Measurements from ENCODE around the gene OR10A2.

Gene OR10A2

GRCh38 chr11:6855971-6856541 lies 6.8 kb upstream of the OR10A2 start:
- Histone ChIP-seq H3K27me3 (ENCODE audit: insufficient read depth, insufficient read length) (no peaks in the 10 kb centered on the region), H3K9ac (ENCODE audit: insufficient read length, low read depth) (no peak overlapping the region), H3K9me3 (ENCODE audit: insufficient read depth, low read length) (peaks cover 7% of the 10 kb centered on the region), H3K4me3 (ENCODE audit: insufficient read length, low read depth) (no peak overlapping the region), H3K36me3 (ENCODE audit: insufficient read depth, insufficient read length, low read length) (no peaks in the 10 kb centered on the region), H3K4me1 (ENCODE audit: insufficient read depth, insufficient read length) (no peaks in the 10 kb centered on the region)
- no peak for DNase-seq (ENCODE audit: low read depth, low spot score)
- no peak for TF ChIP-seq ZNF274 (IDR thresholded peaks at IDR 0.05; ENCODE audit: low read depth, low read length)
- no peak for TF ChIP-seq YY1 (IDR thresholded peaks at IDR 0.05; ENCODE audit: insufficient read depth, insufficient read length)
- no peak for TF ChIP-seq SUZ12 (IDR thresholded peaks at IDR 0.05; ENCODE audit: extremely low read depth, insufficient read depth, insufficient read length)

DNA sequence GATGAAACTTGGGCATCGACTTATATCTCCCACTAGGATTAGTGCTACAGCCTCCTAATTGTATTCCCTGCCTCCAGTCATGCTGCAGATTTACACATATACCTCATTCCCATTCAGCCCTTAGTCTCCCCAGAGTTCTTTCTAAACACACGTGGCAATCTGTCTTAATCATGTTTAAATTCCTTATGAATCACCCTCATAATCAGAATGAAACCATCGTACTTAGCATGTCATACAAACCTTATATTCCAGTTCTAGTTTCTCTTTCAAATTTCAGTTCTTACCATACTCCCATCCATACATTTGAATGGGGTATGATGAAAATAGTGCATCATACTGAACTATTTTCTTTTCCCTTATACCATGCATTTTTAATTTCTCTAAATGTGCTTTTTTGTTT lies 6.0 kb upstream of the OR10A2 start:
- DNase-seq (ENCODE audit: low read depth, low spot score): no peak
- Histone ChIP-seq H3K9ac (ENCODE audit: insufficient read length, low read depth) (no peak overlapping the region), H3K4me3 (ENCODE audit: insufficient read length, low read depth) (no peak overlapping the region), H3K4me1 (ENCODE audit: insufficient read depth, insufficient read length) (no peaks in the 10 kb centered on the region), H3K9me3 (ENCODE audit: insufficient read depth, low read length) (peaks cover 7% of the 10 kb centered on the region), H3K27me3 (ENCODE audit: insufficient read depth, insufficient read length) (no peaks in the 10 kb centered on the region), H3K36me3 (ENCODE audit: insufficient read depth, insufficient read length, low read length) (no peaks in the 10 kb centered on the region)
- no peak for TF ChIP-seq ZNF274 (IDR thresholded peaks at IDR 0.05; ENCODE audit: low read depth, low read length)
- TF ChIP-seq SUZ12 (IDR thresholded peaks at IDR 0.05; ENCODE audit: extremely low read depth, insufficient read depth, insufficient read length): no peak
- TF ChIP-seq YY1 (IDR thresholded peaks at IDR 0.05; ENCODE audit: insufficient read depth, insufficient read length): no peak

DNA sequence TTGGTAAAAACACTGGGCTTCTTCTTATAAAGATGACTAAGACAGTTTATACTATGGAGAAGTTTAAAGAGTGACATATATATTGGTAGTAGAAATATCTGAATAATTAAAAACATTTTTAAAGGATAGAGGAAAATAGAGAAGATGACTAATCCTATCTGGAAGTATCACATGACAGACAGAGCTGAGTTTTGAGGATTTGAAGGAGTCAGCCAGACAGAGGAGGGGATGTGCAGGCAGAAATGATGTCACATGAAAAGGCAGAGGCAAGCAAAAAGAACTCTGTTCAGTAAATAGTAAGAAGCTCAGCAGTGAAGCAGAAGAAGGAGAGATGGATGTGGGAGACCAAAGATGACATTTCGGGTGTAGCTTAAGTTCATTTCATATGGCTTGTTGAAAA lies 1.6 kb downstream of the OR10A2 start:
- TF ChIP-seq SUZ12 (IDR thresholded peaks at IDR 0.05; ENCODE audit: extremely low read depth, insufficient read depth, insufficient read length) (no peak), YY1 (IDR thresholded peaks at IDR 0.05; ENCODE audit: insufficient read depth, insufficient read length) (no peak), ZNF274 (IDR thresholded peaks at IDR 0.05; ENCODE audit: low read depth, low read length) (no peak)

GRCh38 chr11:6871278-6871677 lies 8.4 kb downstream of the OR10A2 start:
- no peaks in the 10 kb centered on the region for H3K4me1 ChIP-seq (ENCODE audit: insufficient read depth, insufficient read length)
- no peak overlapping the region for H3K4me3 ChIP-seq (ENCODE audit: insufficient read length, low read depth)

More for the DNA sequence above, 1.6 kb downstream of the OR10A2 start:
- H3K9me3 ChIP-seq (ENCODE audit: insufficient read depth, low read length): no peaks in the 10 kb centered on the region
- H3K4me3 ChIP-seq (ENCODE audit: insufficient read length, low read depth): no peak overlapping the region
- no peak for DNase-seq (ENCODE audit: low read depth, low spot score)
- no peaks in the 10 kb centered on the region for H3K27me3 ChIP-seq (ENCODE audit: insufficient read depth, insufficient read length)
- H3K4me1 ChIP-seq (ENCODE audit: insufficient read depth, insufficient read length): no peaks in the 10 kb centered on the region
- H3K9ac ChIP-seq (ENCODE audit: insufficient read length, low read depth): no peak overlapping the region
- no peaks in the 10 kb centered on the region for H3K36me3 ChIP-seq (ENCODE audit: insufficient read depth, insufficient read length, low read length)

GRCh38 chr11:6875761-6876160 lies 12.9 kb downstream of the OR10A2 start:
- no peaks in the 10 kb centered on the region for H3K4me1 ChIP-seq (ENCODE audit: insufficient read depth, insufficient read length)
- H3K36me3 ChIP-seq (ENCODE audit: insufficient read depth, insufficient read length, low read length): no peaks in the 10 kb centered on the region
- TF ChIP-seq ZNF274 (IDR thresholded peaks at IDR 0.05; ENCODE audit: low read depth, low read length): no peak
- no peak for TF ChIP-seq YY1 (IDR thresholded peaks at IDR 0.05; ENCODE audit: insufficient read depth, insufficient read length)
- TF ChIP-seq SUZ12 (IDR thresholded peaks at IDR 0.05; ENCODE audit: extremely low read depth, insufficient read depth, insufficient read length): no peak
- no peak overlapping the region for H3K9ac ChIP-seq (ENCODE audit: insufficient read length, low read depth)
- no peak for DNase-seq (ENCODE audit: low read depth, low spot score)
- H3K4me3 ChIP-seq (ENCODE audit: insufficient read length, low read depth): no peak overlapping the region
- H3K9me3 ChIP-seq (ENCODE audit: insufficient read depth, low read length): no peaks in the 10 kb centered on the region
- no peaks in the 10 kb centered on the region for H3K27me3 ChIP-seq (ENCODE audit: insufficient read depth, insufficient read length)

More at GRCh38 chr11:6871278-6871677, 8.4 kb downstream of the OR10A2 start:
- H3K36me3 ChIP-seq (ENCODE audit: insufficient read depth, insufficient read length, low read length): no peaks in the 10 kb centered on the region
- no peak for TF ChIP-seq SUZ12 (IDR thresholded peaks at IDR 0.05; ENCODE audit: extremely low read depth, insufficient read depth, insufficient read length)
- no peak for TF ChIP-seq ZNF274 (IDR thresholded peaks at IDR 0.05; ENCODE audit: low read depth, low read length)
- TF ChIP-seq YY1 (IDR thresholded peaks at IDR 0.05; ENCODE audit: insufficient read depth, insufficient read length): no peak
- no peaks in the 10 kb centered on the region for H3K9me3 ChIP-seq (ENCODE audit: insufficient read depth, low read length)
- no peaks in the 10 kb centered on the region for H3K27me3 ChIP-seq (ENCODE audit: insufficient read depth, insufficient read length)
- DNase-seq (ENCODE audit: low read depth, low spot score): no peak
- no peak overlapping the region for H3K9ac ChIP-seq (ENCODE audit: insufficient read length, low read depth)

DNA sequence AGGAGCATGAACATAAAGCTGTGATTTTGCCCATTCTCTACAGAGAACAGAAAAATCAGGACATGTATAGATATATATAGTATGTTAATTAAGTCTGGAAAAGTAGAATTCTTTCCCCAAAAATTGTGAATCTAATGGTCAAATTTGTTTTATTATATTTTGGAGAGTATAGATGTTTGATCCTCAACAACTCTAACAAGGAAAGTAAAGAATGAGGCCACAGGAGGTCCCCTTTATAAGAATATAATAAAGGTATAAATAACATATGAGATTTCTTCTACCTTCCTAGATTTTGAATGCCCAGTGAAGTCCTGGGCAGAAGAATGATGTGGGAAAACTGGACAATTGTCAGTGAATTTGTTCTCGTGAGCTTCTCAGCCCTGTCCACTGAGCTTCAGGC lies 13.5 kb downstream of the OR10A2 start, which contains the start of gene OR10A4:
TSS of gene OR10A4 (plus strand) at position 301 of the 400 bp plus-strand sequence. CDS start at position 324, 23 bp downstream.
- no peaks in the 10 kb centered on the region for H3K36me3 ChIP-seq (ENCODE audit: insufficient read depth, insufficient read length, low read length)
- no peaks in the 10 kb centered on the region for H3K4me1 ChIP-seq (ENCODE audit: insufficient read depth, insufficient read length)
- no peak within 1 kb of the TSS for H3K4me3 ChIP-seq (ENCODE audit: insufficient read length, low read depth)
- H3K27me3 ChIP-seq (ENCODE audit: insufficient read depth, insufficient read length): no peaks in the 10 kb centered on the region
- no peaks in the 10 kb centered on the region for H3K9me3 ChIP-seq (ENCODE audit: insufficient read depth, low read length)
- no peak for DNase-seq (ENCODE audit: low read depth, low spot score)
- TF ChIP-seq YY1 (IDR thresholded peaks at IDR 0.05; ENCODE audit: insufficient read depth, insufficient read length) (no peak), ZNF274 (IDR thresholded peaks at IDR 0.05; ENCODE audit: low read depth, low read length) (no peak), SUZ12 (IDR thresholded peaks at IDR 0.05; ENCODE audit: extremely low read depth, insufficient read depth, insufficient read length) (no peak)
- no peak within 1 kb of the TSS for H3K9ac ChIP-seq (ENCODE audit: insufficient read length, low read depth)

DNA sequence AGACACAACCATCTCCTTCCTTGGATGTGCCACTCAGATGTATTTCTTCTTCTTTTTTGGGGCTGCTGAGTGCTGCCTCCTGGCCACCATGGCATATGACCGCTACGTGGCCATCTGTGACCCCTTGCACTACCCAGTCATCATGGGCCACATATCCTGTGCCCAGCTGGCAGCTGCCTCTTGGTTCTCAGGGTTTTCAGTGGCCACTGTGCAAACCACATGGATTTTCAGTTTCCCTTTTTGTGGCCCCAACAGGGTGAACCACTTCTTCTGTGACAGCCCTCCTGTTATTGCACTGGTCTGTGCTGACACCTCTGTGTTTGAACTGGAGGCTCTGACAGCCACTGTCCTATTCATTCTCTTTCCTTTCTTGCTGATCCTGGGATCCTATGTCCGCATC lies 14.1 kb downstream of the OR10A2 start:
- Histone ChIP-seq H3K27me3 (ENCODE audit: insufficient read depth, insufficient read length) (no peaks in the 10 kb centered on the region), H3K9ac (ENCODE audit: insufficient read length, low read depth) (no peak overlapping the region), H3K4me1 (ENCODE audit: insufficient read depth, insufficient read length) (no peaks in the 10 kb centered on the region), H3K36me3 (ENCODE audit: insufficient read depth, insufficient read length, low read length) (no peaks in the 10 kb centered on the region), H3K4me3 (ENCODE audit: insufficient read length, low read depth) (no peak overlapping the region), H3K9me3 (ENCODE audit: insufficient read depth, low read length) (no peaks in the 10 kb centered on the region)
- no peak for DNase-seq (ENCODE audit: low read depth, low spot score)
- TF ChIP-seq SUZ12 (IDR thresholded peaks at IDR 0.05; ENCODE audit: extremely low read depth, insufficient read depth, insufficient read length) (no peak), YY1 (IDR thresholded peaks at IDR 0.05; ENCODE audit: insufficient read depth, insufficient read length) (no peak), ZNF274 (IDR thresholded peaks at IDR 0.05; ENCODE audit: low read depth, low read length) (no peak)

Measured in NT2/D1 (cell line).